ENCODE data around the gene PAX6.
"Not testable (repeated sequence)": the region's sequence is repeated elsewhere in the genome, so short reads cannot be mapped to it uniquely, and the experiment has no call there.

PAX6 gene

DNA sequence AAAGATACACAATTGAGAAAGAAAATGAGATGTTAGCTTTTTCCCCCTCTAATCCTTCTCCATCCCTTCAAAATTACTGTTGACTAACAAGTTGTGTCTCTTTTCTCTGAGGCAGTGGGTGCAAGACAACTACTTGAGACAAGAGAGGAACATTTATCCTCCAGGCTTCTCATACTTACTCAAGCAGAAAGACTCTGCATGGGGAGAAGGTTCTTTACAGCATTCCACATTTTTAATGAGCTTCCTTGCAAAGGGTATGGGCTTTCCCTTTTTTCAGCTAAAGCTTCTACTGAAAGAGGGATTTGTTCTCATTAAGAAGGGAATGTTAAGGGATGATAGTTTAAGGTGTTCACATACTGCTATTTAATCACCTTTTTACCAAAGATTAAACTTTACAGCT is 47.8 kb downstream of the PAX6 start:
- DNase-seq: no peak

DNA sequence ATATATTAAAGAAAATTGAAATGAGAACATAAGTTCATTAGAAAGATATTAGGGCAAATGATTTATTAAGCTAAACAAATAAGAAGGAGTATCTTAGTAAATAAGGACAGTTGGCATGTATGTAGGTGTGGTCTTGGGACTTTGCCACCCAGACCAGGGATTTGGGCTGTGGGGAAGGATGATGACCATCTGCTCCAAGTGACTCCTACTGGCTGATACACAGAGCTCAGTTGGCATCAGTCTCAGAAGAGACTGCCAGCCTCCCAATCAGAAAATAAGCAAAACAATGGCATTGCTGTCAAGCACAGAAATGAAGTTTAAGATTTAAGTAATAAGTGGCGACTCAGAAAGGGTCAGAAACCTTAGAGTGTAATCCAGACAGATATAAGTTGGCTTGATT is 49.5 kb downstream of the PAX6 start:
- DNase-seq: no peak

- DNase-seq: no peak
These were observed 53.8 kb downstream of the PAX6 start for GRCh38 chr11:31757260-31757835.

DNA sequence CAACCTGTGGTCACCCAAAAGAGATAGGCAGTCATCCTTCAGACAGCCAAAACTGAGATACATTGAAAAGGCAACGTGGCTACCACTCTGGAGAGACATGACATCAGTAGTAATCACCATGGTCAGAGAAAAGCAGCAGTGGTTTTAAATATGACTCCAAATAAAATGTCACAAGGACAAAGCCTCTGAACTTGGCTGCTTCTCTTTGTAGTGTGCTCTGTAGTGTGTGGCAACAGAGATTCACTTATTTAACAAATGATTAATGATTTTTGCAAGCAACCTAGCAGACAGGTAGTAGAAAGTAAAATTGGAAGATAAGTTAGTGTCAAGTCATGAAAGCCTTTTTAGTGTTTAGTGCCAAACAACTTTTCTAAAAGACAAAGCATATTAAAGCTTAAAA is 63.5 kb downstream of the PAX6 start:
- no peak for DNase-seq

- DNase-seq: not testable (repeated sequence)
These were observed 70.3 kb downstream of the PAX6 start for GRCh38 chr11:31740731-31741368.

DNA sequence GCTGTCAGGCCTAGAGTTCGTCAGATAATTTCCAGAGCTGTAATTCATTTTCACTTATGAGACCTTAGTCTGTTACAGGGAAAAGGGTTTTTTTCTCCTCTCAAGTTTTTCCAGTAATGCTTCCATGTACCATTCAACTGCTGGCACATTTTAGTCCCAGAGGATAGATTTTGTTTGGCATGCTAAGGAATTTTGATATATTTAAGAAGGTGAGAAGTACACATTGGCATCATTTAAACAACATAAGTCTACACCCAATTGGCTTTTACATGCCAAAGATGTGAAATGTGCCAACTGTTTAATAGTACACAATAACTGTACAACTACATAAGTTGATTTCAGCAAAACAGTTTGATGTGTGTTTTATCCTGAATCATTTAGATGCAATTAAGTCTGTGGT is 71.0 kb downstream of the PAX6 start:
- no peak for DNase-seq
